ENCODE results near the gene EHMT1. TPM values are rescaled to one million over a fixed set of nuclear protein-coding genes. Genes with fewer than 3 reads are reported as not detected.

EHMT1 gene
- total and polyA plus RNA-seq, 9 of the 15 experiments (the other 6 are each of a cell fraction or from before 2014, with no cell fraction given), result 2.2 to 76.0 (median 36.4) TPM

GRCh38 chr9:137757613-137758029 is 138.8 kb downstream of the EHMT1 start (continued):
- no peak for TF ChIP-seq ZNF318 (IDR thresholded peaks at IDR 0.05; ENCODE audit: borderline replicate concordance in 1 of 2, low read depth in 1 of 2)
- no peak for TF ChIP-seq HDGF (IDR thresholded peaks at IDR 0.05)
- no peak for TF ChIP-seq MITF (IDR thresholded peaks at IDR 0.05)
- TF ChIP-seq KLF13 (tag; IDR thresholded peaks at IDR 0.05; ENCODE audit: borderline replicate concordance, low read depth), result no peak
- TF ChIP-seq ZNF717 (CRISPR knock-in tag; IDR thresholded peaks at IDR 0.05), result no peak
- no peak for TF ChIP-seq NFIC (IDR thresholded peaks at IDR 0.05)
- TF ChIP-seq STAT5A (IDR thresholded peaks at IDR 0.05; ENCODE audit: borderline replicate concordance, low read length), result no peak
- TF ChIP-seq CEBPG (CRISPR knock-in tag; IDR thresholded peaks at IDR 0.05), result no peak
- no peak for TF ChIP-seq CEBPG (tag; conservative IDR thresholded peaks at IDR 0.05 in 1 of 2, IDR thresholded peaks at IDR 0.05 in 1 of 2)
